Osteoblast (primary cell): Measurements from ENCODE around the gene ERVMER34-1. TPM values are rescaled to one million over a fixed set of nuclear protein-coding genes. Genes with fewer than 3 reads are reported as not detected.

Experiments
- DNase-seq: peaks from one replicate; pipeline ENCODE4 v3.0.0; 2011; ENCODE audit warnings: low spot score, mixed read lengths; ENCODE audit not compliant: insufficient read length; ENCODE audit errors: missing footprints
- H2AFZ ChIP-seq: 2 replicates; pipeline ENCODE4 v1.6.0; 2011; ENCODE audit warnings: mild to moderate bottlenecking, low read length
- H3K27ac ChIP-seq: 2 replicates; pipeline ENCODE4 v1.5.1; 2011; ENCODE audit warnings: mild to moderate bottlenecking, low read depth, low read length, moderate library complexity
- H3K27me3 ChIP-seq: 2 replicates; pipeline ENCODE4 v1.6.0; 2012; ENCODE audit warnings: mild to moderate bottlenecking, control low read depth, inconsistent platforms, low read length, moderate library complexity; ENCODE audit not compliant: insufficient read depth
- H3K36me3 ChIP-seq: 2 replicates; pipeline ENCODE4 v1.5.1; 2011; ENCODE audit warnings: mild to moderate bottlenecking, low read length, control low read depth, moderate library complexity; ENCODE audit not compliant: insufficient read depth
- H3K4me1 ChIP-seq: 2 replicates; pipeline ENCODE4 v1.5.1; 2011; ENCODE audit warnings: mild to moderate bottlenecking, low read length, control low read depth, moderate library complexity; ENCODE audit not compliant: insufficient read depth
- H3K4me2 ChIP-seq: 2 replicates; pipeline ENCODE4 v1.6.0; 2011; ENCODE audit warnings: mild to moderate bottlenecking, low read length; ENCODE audit not compliant: insufficient read depth
- H3K4me3 ChIP-seq: fragments of 200-600 bp; sonication (generic); 3 replicates; pipeline ENCODE4 v1.5.1; 2012; ENCODE audit warnings: mild to moderate bottlenecking, low read length, inconsistent platforms; ENCODE audit not compliant: insufficient read depth
- H3K79me2 ChIP-seq: 2 replicates; pipeline ENCODE4 v1.6.0; 2012; ENCODE audit warnings: mild to moderate bottlenecking, low read length, control low read depth, inconsistent platforms; ENCODE audit not compliant: insufficient read depth
- H3K9me3 ChIP-seq: 2 replicates; pipeline ENCODE4 v1.5.1; 2011; ENCODE audit warnings: low read depth, low read length, control low read depth
- H4K20me1 ChIP-seq: 2 replicates; pipeline ENCODE4 v1.6.0; 2012; ENCODE audit warnings: mild to moderate bottlenecking, low read length, control low read depth; ENCODE audit not compliant: insufficient read depth
- total RNA-seq: library from RNA; depleted of rRNA; stranded (reverse); fragments of >200 nt; gene quantifications from 2 replicates; pipeline ENCODE4 v1.2.3, GENCODE V29; 2012
- TF ChIP-seq, protein P1 (sequence below): IDR thresholded peaks from 2 replicates; pipeline ENCODE4 v1.5.1; 2011; ENCODE audit warnings: mild to moderate bottlenecking, low read depth, low read length, moderate library complexity; ENCODE audit errors: extremely low read depth

Gene ERVMER34-1
- total RNA-seq, 1 donor = not detected

DNA sequence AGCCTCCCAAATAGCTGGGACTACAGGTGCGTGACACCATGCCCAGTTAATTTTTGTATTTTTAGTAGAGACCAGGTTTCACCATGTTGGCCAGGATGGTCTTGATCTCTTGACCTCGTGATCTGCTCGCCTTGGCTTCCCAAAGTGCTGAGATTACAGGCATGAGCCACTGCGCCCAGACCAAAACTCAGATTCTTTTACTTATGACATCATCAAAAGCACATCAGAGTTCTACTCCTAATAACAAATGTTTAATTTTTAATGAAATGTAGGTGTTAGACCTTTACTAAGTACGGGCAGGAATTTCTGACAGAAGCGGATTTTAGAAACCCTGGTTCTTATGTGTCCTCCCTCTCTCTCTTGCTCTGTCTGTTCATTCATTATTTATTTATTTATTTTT, 38.5 kb upstream of the ERVMER34-1 start:
- Histone ChIP-seq H3K4me1 (no peaks in the 10 kb centered on the region), H3K4me2 (no peak overlapping the region)
- TF ChIP-seq, protein P1, sequence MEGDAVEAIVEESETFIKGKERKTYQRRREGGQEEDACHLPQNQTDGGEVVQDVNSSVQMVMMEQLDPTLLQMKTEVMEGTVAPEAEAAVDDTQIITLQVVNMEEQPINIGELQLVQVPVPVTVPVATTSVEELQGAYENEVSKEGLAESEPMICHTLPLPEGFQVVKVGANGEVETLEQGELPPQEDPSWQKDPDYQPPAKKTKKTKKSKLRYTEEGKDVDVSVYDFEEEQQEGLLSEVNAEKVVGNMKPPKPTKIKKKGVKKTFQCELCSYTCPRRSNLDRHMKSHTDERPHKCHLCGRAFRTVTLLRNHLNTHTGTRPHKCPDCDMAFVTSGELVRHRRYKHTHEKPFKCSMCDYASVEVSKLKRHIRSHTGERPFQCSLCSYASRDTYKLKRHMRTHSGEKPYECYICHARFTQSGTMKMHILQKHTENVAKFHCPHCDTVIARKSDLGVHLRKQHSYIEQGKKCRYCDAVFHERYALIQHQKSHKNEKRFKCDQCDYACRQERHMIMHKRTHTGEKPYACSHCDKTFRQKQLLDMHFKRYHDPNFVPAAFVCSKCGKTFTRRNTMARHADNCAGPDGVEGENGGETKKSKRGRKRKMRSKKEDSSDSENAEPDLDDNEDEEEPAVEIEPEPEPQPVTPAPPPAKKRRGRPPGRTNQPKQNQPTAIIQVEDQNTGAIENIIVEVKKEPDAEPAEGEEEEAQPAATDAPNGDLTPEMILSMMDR = no peak

DNA sequence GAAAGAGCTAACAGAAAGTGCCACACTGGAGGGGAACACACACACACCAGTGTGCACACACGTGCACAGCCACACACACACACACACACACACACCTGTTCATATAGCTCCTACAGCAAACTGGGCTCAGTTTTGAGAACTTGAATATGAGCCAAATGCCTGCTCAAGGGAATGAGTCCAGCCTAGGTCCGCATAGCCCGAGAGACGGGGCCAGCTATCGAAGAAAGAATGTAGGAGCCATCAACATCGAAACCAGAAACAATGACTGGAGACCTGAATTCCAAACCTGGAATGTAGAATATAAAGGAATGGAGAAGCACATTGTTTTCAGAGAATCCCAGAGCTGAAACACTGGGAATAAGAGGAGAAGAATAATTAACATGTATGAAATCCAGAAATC, 37.6 kb upstream of the ERVMER34-1 start:
- Histone ChIP-seq H3K27me3 (peaks cover 4% of the 10 kb centered on the region), H3K79me2 (no peaks in the 10 kb centered on the region), H3K27ac (no peak overlapping the region), H3K9me3 (no peaks in the 10 kb centered on the region), H3K4me2 (no peak overlapping the region), H3K36me3 (no peaks in the 10 kb centered on the region), H3K4me3 (no peak overlapping the region), H2AFZ (no peak overlapping the region), H3K4me1 (no peaks in the 10 kb centered on the region), H4K20me1 (no peaks in the 10 kb centered on the region)
- TF ChIP-seq, protein P1 = no peak
- no peak for DNase-seq

More for the DNA sequence above, 38.5 kb upstream of the ERVMER34-1 start:
- Histone ChIP-seq H4K20me1 (no peaks in the 10 kb centered on the region), H2AFZ (no peak overlapping the region), H3K9me3 (no peaks in the 10 kb centered on the region), H3K4me3 (no peak overlapping the region), H3K27ac (no peak overlapping the region), H3K79me2 (no peaks in the 10 kb centered on the region), H3K36me3 (no peaks in the 10 kb centered on the region), H3K27me3 (peaks cover 4% of the 10 kb centered on the region)
- DNase-seq = no peak

DNA sequence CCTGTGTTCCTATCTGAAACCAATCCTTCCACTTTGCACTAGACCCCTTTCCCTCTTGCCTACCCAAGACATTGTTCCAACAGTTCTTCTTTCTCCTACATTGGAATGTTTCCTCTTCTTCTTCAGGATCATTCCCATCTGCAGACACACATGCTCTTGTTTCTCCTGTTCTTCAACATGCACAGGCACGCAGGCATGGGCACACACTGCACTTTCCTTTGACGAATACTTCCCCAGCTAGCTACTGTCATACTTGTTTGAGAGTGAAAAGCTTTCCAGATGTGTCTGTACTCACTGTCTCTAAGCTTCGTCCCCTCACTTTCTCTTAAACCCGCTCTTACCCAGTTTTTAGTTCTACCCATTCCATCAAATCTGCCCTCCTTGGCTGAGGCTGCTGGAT, 31.8 kb upstream of the ERVMER34-1 start:
- TF ChIP-seq, protein P1 = no peak
- no peak for DNase-seq
- Histone ChIP-seq H3K4me3 (no peak overlapping the region), H3K27ac (no peak overlapping the region), H3K9me3 (no peaks in the 10 kb centered on the region), H4K20me1 (no peaks in the 10 kb centered on the region), H3K4me1 (no peaks in the 10 kb centered on the region), H3K4me2 (no peak overlapping the region), H3K36me3 (no peaks in the 10 kb centered on the region), H3K79me2 (no peaks in the 10 kb centered on the region), H2AFZ (no peak overlapping the region), H3K27me3 (no peaks in the 10 kb centered on the region)

DNA sequence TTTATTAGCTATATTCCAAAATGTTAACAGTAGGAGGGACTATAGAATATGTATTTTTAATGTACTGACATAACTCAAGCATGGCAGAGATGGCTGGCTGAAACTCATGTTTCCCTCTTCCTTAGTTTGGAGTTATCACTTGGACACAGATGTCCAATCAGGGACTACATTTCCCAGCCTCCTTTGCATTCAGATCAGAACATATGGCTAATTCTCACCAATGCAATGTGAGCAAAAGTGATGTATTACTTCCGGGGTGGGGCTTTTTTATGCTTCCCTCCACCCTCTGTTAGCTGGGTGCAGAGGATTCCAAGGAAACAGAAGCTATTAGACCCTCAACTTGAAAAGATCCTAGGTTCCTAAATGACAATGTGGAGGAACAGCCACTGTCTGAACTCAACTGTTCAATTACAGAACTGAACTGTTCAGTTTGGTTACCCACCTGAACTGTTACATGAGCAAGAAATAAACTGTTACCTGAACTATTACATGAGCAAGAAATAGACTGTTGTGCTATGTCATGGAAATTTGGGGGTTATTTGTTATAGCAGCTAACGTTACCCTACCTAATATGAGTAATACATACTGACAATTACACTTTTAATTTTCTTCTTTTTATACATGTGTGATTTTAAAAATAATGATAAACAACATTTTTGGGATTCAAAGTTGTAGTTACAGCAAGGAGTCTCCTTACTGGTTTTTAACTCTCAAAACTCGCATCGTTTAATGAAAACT, 29.6 kb upstream of the ERVMER34-1 start:
- Histone ChIP-seq H3K4me3 (no peak overlapping the region), H3K27ac (no peak overlapping the region), H2AFZ (no peak overlapping the region), H3K4me1 (no peaks in the 10 kb centered on the region), H3K36me3 (no peaks in the 10 kb centered on the region), H3K9me3 (no peaks in the 10 kb centered on the region), H3K27me3 (peaks cover 4% of the 10 kb centered on the region), H4K20me1 (no peaks in the 10 kb centered on the region), H3K4me2 (no peak overlapping the region), H3K79me2 (no peaks in the 10 kb centered on the region)
- no peak for DNase-seq
- TF ChIP-seq, protein P1 = no peak
